Measurements from ENCODE around the gene KBTBD7. TPM values are rescaled to one million over a fixed set of nuclear protein-coding genes. Genes with fewer than 3 reads are reported as not detected.

KBTBD7 gene, protein sequence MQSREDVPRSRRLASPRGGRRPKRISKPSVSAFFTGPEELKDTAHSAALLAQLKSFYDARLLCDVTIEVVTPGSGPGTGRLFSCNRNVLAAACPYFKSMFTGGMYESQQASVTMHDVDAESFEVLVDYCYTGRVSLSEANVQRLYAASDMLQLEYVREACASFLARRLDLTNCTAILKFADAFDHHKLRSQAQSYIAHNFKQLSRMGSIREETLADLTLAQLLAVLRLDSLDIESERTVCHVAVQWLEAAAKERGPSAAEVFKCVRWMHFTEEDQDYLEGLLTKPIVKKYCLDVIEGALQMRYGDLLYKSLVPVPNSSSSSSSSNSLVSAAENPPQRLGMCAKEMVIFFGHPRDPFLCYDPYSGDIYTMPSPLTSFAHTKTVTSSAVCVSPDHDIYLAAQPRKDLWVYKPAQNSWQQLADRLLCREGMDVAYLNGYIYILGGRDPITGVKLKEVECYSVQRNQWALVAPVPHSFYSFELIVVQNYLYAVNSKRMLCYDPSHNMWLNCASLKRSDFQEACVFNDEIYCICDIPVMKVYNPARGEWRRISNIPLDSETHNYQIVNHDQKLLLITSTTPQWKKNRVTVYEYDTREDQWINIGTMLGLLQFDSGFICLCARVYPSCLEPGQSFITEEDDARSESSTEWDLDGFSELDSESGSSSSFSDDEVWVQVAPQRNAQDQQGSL
- total RNA-seq (2014; rRNA removed; shearing (Covaris generic)) (19.1 and 20.2 TPM in 2 replicates), polyA plus RNA-seq (2016; fragmentation: Nextera tagmentation; extraction: Ambion mirVana) (11.6 and 12.2 TPM in 2 replicates)
- long read RNA-seq, full-length matches to known transcripts = 4 of 4 reads
- long read RNA-seq, partial matches to known transcripts = 0 of 4 reads
- long read RNA-seq, other reads (novel, unspliced or antisense) = 0 of 4 reads

DNA sequence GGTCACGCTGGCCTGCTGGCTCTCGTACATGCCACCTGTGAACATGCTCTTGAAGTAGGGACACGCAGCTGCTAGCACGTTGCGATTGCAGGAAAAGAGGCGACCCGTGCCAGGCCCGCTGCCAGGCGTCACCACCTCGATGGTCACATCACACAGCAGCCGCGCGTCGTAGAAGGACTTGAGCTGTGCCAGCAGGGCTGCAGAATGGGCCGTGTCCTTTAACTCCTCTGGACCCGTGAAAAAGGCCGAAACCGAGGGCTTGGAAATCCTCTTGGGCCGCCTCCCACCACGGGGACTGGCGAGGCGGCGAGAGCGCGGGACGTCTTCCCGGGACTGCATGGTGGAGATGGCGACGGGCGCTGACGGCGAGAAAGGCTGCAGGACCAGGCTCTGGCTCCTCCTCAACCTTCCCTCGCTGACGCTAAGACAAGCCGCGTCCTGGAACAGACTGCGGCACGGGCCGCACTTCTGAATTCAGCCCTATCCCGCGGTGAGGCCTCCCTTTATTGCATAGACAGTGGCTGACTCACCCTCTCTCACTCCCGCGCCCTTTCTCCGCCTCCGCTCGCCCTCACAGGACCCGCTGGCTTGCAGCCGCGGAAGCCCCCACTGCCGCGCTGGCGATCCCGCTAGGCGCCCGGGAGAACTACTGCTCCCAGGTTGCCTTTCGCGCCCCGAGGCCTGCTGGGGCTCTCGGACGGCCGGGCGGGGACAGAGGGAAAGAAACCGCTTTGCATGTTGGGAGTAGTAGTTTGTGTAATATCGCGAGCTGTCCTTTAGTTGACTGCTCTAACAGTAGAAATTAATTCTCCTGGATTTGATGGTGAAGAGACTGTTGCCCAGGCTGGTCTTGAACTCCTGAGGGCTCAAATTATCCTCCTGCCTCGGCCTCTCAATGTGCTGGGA is at the start of gene KBTBD7:
Gene KBTBD7, minus strand, starts transcription at position 651 of the 906 bp plus-strand sequence. Its CDS starts 312 bp downstream, at position 339.
- peaks cover 13% of the 10 kb centered on the region for H3K79me2 ChIP-seq (replicated peaks; ENCODE audit: insufficient read depth)
- H3K4me3 ChIP-seq = peak within 1 kb of the TSS; percentile 71
- H3F3A ChIP-seq (replicated peaks; ENCODE audit: low read depth) = no peaks in the 10 kb centered on the region
- 0 out of 2 replicates have a peak, but pooled peaks cover 3% of the 10 kb centered on the region for H3K4me1 ChIP-seq (ENCODE audit: insufficient read depth)
- no peaks in the 10 kb centered on the region for H3K36me3 ChIP-seq (ENCODE audit: insufficient read depth)
- Mint-ChIP-seq H3K9me3 (peaks cover 14% of the 10 kb centered on the region; the same call in 2 of the 3 replicates), H3K36me3 (ENCODE audit: low read depth) (peaks cover 23% of the 10 kb centered on the region), H3K4me3 (peak within 1 kb of the TSS; percentile 90), H3K27ac (peak within 1 kb of the TSS; percentile 96), H3K27me3 (ENCODE audit: insufficient read depth, low read depth, poor library complexity) (peaks cover 12% of the 10 kb centered on the region), H3K4me1 (peaks cover 18% of the 10 kb centered on the region)
- peak within 1 kb of the TSS; percentile 80 for H3K4me2 ChIP-seq
- DNase-seq (ENCODE audit: low spot score) (peak; percentile 98), ATAC-seq (peak; percentile 98)
- peak within 1 kb of the TSS; percentile 85; the same call in 1 of the 2 replicates for H3K27ac ChIP-seq (ENCODE audit: low read depth)
- no peaks in the 10 kb centered on the region for H3K9me2 ChIP-seq (ENCODE audit: insufficient read depth)
- no peaks in the 10 kb centered on the region for H3K27me3 ChIP-seq (ENCODE audit: insufficient read depth)
- no peaks in the 10 kb centered on the region for H4K20me1 ChIP-seq (replicated peaks; ENCODE audit: insufficient read depth)
- H2AFZ ChIP-seq = peak within 1 kb of the TSS; percentile 91
- no peak for TF ChIP-seq NANOG (IDR thresholded peaks at IDR 0.05; ENCODE audit: borderline replicate concordance)
- TF ChIP-seq POLR2AphosphoS5 (IDR thresholded peaks at IDR 0.05; ENCODE audit: low read depth) = peak; percentile 84
- TF ChIP-seq ZNF114 (CRISPR knock-in tag; IDR thresholded peaks at IDR 0.05) = no peak
- no peak for TF ChIP-seq EZH2 (IDR thresholded peaks at IDR 0.05; ENCODE audit: low read depth, unreplicated experiment)
- TF ChIP-seq, protein P1, sequence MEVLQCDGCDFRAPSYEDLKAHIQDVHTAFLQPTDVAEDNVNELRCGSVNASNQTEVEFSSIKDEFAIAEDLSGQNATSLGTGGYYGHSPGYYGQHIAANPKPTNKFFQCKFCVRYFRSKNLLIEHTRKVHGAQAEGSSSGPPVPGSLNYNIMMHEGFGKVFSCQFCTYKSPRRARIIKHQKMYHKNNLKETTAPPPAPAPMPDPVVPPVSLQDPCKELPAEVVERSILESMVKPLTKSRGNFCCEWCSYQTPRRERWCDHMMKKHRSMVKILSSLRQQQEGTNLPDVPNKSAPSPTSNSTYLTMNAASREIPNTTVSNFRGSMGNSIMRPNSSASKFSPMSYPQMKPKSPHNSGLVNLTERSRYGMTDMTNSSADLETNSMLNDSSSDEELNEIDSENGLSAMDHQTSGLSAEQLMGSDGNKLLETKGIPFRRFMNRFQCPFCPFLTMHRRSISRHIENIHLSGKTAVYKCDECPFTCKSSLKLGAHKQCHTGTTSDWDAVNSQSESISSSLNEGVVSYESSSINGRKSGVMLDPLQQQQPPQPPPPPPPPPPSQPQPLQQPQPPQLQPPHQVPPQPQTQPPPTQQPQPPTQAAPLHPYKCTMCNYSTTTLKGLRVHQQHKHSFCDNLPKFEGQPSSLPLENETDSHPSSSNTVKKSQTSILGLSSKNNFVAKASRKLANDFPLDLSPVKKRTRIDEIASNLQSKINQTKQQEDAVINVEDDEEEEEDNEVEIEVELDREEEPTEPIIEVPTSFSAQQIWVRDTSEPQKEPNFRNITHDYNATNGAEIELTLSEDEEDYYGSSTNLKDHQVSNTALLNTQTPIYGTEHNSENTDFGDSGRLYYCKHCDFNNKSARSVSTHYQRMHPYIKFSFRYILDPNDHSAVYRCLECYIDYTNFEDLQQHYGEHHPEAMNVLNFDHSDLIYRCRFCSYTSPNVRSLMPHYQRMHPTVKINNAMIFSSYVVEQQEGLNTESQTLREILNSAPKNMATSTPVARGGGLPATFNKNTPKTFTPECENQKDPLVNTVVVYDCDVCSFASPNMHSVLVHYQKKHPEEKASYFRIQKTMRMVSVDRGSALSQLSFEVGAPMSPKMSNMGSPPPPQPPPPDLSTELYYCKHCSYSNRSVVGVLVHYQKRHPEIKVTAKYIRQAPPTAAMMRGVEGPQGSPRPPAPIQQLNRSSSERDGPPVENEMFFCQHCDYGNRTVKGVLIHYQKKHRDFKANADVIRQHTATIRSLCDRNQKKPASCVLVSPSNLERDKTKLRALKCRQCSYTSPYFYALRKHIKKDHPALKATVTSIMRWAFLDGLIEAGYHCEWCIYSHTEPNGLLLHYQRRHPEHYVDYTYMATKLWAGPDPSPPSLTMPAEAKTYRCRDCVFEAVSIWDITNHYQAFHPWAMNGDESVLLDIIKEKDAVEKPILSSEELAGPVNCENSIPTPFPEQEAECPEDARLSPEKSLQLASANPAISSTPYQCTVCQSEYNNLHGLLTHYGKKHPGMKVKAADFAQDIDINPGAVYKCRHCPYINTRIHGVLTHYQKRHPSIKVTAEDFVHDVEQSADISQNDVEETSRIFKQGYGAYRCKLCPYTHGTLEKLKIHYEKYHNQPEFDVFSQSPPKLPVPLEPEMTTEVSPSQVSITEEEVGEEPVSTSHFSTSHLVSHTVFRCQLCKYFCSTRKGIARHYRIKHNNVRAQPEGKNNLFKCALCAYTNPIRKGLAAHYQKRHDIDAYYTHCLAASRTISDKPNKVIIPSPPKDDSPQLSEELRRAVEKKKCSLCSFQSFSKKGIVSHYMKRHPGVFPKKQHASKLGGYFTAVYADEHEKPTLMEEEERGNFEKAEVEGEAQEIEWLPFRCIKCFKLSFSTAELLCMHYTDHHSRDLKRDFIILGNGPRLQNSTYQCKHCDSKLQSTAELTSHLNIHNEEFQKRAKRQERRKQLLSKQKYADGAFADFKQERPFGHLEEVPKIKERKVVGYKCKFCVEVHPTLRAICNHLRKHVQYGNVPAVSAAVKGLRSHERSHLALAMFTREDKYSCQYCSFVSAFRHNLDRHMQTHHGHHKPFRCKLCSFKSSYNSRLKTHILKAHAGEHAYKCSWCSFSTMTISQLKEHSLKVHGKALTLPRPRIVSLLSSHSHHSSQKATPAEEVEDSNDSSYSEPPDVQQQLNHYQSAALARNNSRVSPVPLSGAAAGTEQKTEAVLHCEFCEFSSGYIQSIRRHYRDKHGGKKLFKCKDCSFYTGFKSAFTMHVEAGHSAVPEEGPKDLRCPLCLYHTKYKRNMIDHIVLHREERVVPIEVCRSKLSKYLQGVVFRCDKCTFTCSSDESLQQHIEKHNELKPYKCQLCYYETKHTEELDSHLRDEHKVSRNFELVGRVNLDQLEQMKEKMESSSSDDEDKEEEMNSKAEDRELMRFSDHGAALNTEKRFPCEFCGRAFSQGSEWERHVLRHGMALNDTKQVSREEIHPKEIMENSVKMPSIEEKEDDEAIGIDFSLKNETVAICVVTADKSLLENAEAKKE (CRISPR knock-in tag; IDR thresholded peaks at IDR 0.05) = no peak
- peak; percentile 59; the same call in 1 of the 2 replicates for TF ChIP-seq CREB1 (CRISPR knock-in tag; IDR thresholded peaks at IDR 0.05; ENCODE audit: low read depth)
- no peak for TF ChIP-seq ZNF331 (CRISPR knock-in tag; IDR thresholded peaks at IDR 0.05; ENCODE audit: low read depth)
- TF ChIP-seq STAT1 (IDR thresholded peaks at IDR 0.05; ENCODE audit: unreplicated experiment) = no peak
- TF ChIP-seq, protein P2, sequence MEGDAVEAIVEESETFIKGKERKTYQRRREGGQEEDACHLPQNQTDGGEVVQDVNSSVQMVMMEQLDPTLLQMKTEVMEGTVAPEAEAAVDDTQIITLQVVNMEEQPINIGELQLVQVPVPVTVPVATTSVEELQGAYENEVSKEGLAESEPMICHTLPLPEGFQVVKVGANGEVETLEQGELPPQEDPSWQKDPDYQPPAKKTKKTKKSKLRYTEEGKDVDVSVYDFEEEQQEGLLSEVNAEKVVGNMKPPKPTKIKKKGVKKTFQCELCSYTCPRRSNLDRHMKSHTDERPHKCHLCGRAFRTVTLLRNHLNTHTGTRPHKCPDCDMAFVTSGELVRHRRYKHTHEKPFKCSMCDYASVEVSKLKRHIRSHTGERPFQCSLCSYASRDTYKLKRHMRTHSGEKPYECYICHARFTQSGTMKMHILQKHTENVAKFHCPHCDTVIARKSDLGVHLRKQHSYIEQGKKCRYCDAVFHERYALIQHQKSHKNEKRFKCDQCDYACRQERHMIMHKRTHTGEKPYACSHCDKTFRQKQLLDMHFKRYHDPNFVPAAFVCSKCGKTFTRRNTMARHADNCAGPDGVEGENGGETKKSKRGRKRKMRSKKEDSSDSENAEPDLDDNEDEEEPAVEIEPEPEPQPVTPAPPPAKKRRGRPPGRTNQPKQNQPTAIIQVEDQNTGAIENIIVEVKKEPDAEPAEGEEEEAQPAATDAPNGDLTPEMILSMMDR (conservative IDR thresholded peaks at IDR 0.05; ENCODE audit: low read depth in 2 of 2) = no peak
- TF ChIP-seq, protein P3, sequence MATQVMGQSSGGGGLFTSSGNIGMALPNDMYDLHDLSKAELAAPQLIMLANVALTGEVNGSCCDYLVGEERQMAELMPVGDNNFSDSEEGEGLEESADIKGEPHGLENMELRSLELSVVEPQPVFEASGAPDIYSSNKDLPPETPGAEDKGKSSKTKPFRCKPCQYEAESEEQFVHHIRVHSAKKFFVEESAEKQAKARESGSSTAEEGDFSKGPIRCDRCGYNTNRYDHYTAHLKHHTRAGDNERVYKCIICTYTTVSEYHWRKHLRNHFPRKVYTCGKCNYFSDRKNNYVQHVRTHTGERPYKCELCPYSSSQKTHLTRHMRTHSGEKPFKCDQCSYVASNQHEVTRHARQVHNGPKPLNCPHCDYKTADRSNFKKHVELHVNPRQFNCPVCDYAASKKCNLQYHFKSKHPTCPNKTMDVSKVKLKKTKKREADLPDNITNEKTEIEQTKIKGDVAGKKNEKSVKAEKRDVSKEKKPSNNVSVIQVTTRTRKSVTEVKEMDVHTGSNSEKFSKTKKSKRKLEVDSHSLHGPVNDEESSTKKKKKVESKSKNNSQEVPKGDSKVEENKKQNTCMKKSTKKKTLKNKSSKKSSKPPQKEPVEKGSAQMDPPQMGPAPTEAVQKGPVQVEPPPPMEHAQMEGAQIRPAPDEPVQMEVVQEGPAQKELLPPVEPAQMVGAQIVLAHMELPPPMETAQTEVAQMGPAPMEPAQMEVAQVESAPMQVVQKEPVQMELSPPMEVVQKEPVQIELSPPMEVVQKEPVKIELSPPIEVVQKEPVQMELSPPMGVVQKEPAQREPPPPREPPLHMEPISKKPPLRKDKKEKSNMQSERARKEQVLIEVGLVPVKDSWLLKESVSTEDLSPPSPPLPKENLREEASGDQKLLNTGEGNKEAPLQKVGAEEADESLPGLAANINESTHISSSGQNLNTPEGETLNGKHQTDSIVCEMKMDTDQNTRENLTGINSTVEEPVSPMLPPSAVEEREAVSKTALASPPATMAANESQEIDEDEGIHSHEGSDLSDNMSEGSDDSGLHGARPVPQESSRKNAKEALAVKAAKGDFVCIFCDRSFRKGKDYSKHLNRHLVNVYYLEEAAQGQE (IDR thresholded peaks at IDR 0.05; ENCODE audit: unreplicated experiment) = no peak
